NCI-H524 treated with DMSO at 0.1 percent for 48 hours (cell line): ENCODE data around the gene TIMP2.
"Not testable (repeated sequence)": the region's sequence is repeated elsewhere in the genome, so short reads cannot be mapped to it uniquely, and the experiment has no call there.

Source experiments
- DNase-seq: peaks from one replicate; lab custom pipeline; 2025; lab: John Stamatoyannopoulos, UW

TIMP2 gene

GRCh38 chr17:78888941-78889518, 36.2 kb downstream of the TIMP2 start:
- no peak for DNase-seq

- DNase-seq = no peak
Measured at GRCh38 chr17:78886954-78887353, 38.2 kb downstream of the TIMP2 start.

- no peak for DNase-seq
Measured at GRCh38 chr17:78885956-78886355, 39.2 kb downstream of the TIMP2 start.

- no peak for DNase-seq
Measured at GRCh38 chr17:78884876-78885667, 40.1 kb downstream of the TIMP2 start.

GRCh38 chr17:78884148-78884825, 40.9 kb downstream of the TIMP2 start:
- no peak for DNase-seq

- DNase-seq = peak; percentile 57
Measured at GRCh38 chr17:78883533-78884131, 41.6 kb downstream of the TIMP2 start.

- no peak for DNase-seq
Measured at GRCh38 chr17:78883089-78883532, 42.1 kb downstream of the TIMP2 start.

GRCh38 chr17:78882540-78883088, 42.6 kb downstream of the TIMP2 start:
- no peak for DNase-seq

GRCh38 chr17:78879635-78880186, 45.5 kb downstream of the TIMP2 start:
- DNase-seq = no peak

GRCh38 chr17:78878871-78879527, 46.2 kb downstream of the TIMP2 start:
- no peak for DNase-seq

- no peak for DNase-seq
Measured at GRCh38 chr17:78878261-78878660, 46.9 kb downstream of the TIMP2 start.

- DNase-seq = not testable (repeated sequence)
Measured at GRCh38 chr17:78876954-78877517, 48.2 kb downstream of the TIMP2 start.

- DNase-seq = peak; percentile 99
Measured at GRCh38 chr17:78876094-78876597, 49.0 kb downstream of the TIMP2 start.

GRCh38 chr17:78875363-78876093, 49.7 kb downstream of the TIMP2 start:
- no peak for DNase-seq

GRCh38 chr17:78873519-78874340, 51.5 kb downstream of the TIMP2 start:
- DNase-seq = peak; percentile 71

- no peak for DNase-seq
Measured at GRCh38 chr17:78872486-78872885, 52.7 kb downstream of the TIMP2 start.

- DNase-seq = no peak
Measured at GRCh38 chr17:78870621-78871020, 54.6 kb downstream of the TIMP2 start.

- no peak for DNase-seq
Measured at GRCh38 chr17:78868391-78868790, 56.8 kb downstream of the TIMP2 start.

GRCh38 chr17:78867046-78867445, 58.1 kb downstream of the TIMP2 start:
- not testable (repeated sequence) for DNase-seq
